K562 (cell line): ENCODE measurements around the gene SLC1A4. TPM values are rescaled to one million over a fixed set of nuclear protein-coding genes. Genes with fewer than 3 reads are reported as not detected.

Experiments
- ATAC-seq: fragments of 200-7000 bp; cut with Tn5 transposase; 3 replicates; pipeline ENCODE4 v1.9.1; 2020; ENCODE audit warnings: moderate library complexity
- BruUV-seq: library from RNA; stranded (reverse); fragments of 400-500 nt; replicated peaks from 2 replicates; lab custom pipeline; 2021; lab: Mats Ljungman, UMichigan
- CTCF ChIA-PET: fragments of 300-600 bp; formaldehyde crosslinking; extraction: SDS; loops from one replicate; lab custom pipeline; 2021; ENCODE audit warnings: low intra/inter-chr PET ratio; lab: Yijun Ruan, JAX
- POLR2A ChIA-PET: fragments of 300-600, 350-650 bp; sonication (Branson Sonifier 250); formaldehyde crosslinking; extraction: SDS; loops from one replicate; lab custom pipeline; 2021; ENCODE audit warnings: antibody characterized with exemption, inconsistent platforms; lab: Yijun Ruan, JAX
- DNase-seq, 4 experiments: peaks; one replicate each; pipeline versions ENCODE4 v3.0.0 to v3.0.0-alpha.2; 2011 to 2018; ENCODE audit warnings: low spot score in 3 of 4, mixed read lengths in 3 of 4; ENCODE audit errors: extremely low read depth in 1 of 4
- FAIRE-seq: peaks from 2 replicates; lab custom pipeline; 2011; peaks lifted over from hg19 to GRCh38; lab: Jason Lieb, UNC
- H2AFZ ChIP-seq: 2 replicates; pipeline ENCODE4 v1.6.0; 2011; ENCODE audit warnings: low read depth, low read length, control low read depth, inconsistent platforms
- H3K27ac ChIP-seq: fragments of 200-600 bp; 3 replicates; pipeline ENCODE4 v1.8.0; 2011; ENCODE audit warnings: low read depth, mild to moderate bottlenecking, control low read depth, inconsistent platforms, low read length, moderate library complexity, mixed read lengths; ENCODE audit errors: extremely low read depth
- H3K27me3 ChIP-seq, 2 experiments: fragments of 300-600 bp in 1 of 2; 2 replicates in 1 of 2; 3 replicates in 1 of 2; pipeline versions ENCODE4 v1.6.0 to v1.8.0; 2011; ENCODE audit warnings: inconsistent platforms in 2 of 2, low read length in 2 of 2, mild to moderate bottlenecking in 1 of 2, mixed read lengths in 1 of 2, moderate library complexity in 1 of 2; ENCODE audit not compliant: control insufficient read depth in 2 of 2, insufficient read depth in 2 of 2
- H3K36me3 ChIP-seq: fragments of 300-600 bp; 3 replicates; pipeline ENCODE4 v1.8.0; 2011; ENCODE audit warnings: mild to moderate bottlenecking, low read length, inconsistent platforms; ENCODE audit not compliant: control insufficient read depth, insufficient read depth
- H3K4me1 ChIP-seq, 2 experiments: fragments of 200-600 bp in 1 of 2; replicated peaks in 1 of 2; 2 replicates in 1 of 2; 3 replicates in 1 of 2; pipeline versions ENCODE4 v1.5.1 to v1.8.0; 2011; ENCODE audit warnings: inconsistent platforms in 2 of 2, low read length in 2 of 2, mild to moderate bottlenecking in 1 of 2, mixed read lengths in 1 of 2, moderate library complexity in 1 of 2; ENCODE audit not compliant: control insufficient read depth in 2 of 2, insufficient read depth in 2 of 2
- H3K4me2 ChIP-seq: 2 replicates; pipeline ENCODE4 v1.6.1; 2011; ENCODE audit warnings: low read length, control low read depth, inconsistent platforms, mixed read lengths; ENCODE audit not compliant: insufficient read depth
- H3K4me3 ChIP-seq: fragments of 200-600 bp; sonication (generic), shearing (Covaris generic); 2 replicates; pipeline ENCODE4 v1.5.1; 2016; ENCODE audit warnings: control low read depth, inconsistent platforms
- H3K79me2 ChIP-seq: fragments of 200-600 bp; 3 replicates; pipeline ENCODE4 v1.8.0; 2011; ENCODE audit warnings: low read length, inconsistent platforms; ENCODE audit not compliant: control insufficient read depth, insufficient read depth
- H3K9ac ChIP-seq, 2 experiments: 2 replicates each; pipeline versions ENCODE4 v1.6.0 to v1.6.1; 2011; ENCODE audit warnings: low read depth in 2 of 2, low read length in 2 of 2, control low read depth in 1 of 2, inconsistent platforms in 1 of 2, mild to moderate bottlenecking in 1 of 2, mixed read lengths in 1 of 2; ENCODE audit not compliant: insufficient read depth in 1 of 2
- H3K9me1 ChIP-seq: one replicate; pipeline ENCODE4 v1.6.0; 2011; ENCODE audit warnings: inconsistent platforms, mild to moderate bottlenecking, low read length, moderate library complexity; ENCODE audit not compliant: control insufficient read depth, insufficient read depth
- H3K9me3 ChIP-seq: replicated peaks from 2 replicates; pipeline ENCODE4 v1.5.1; 2011; ENCODE audit warnings: low read depth, low read length, inconsistent platforms; ENCODE audit not compliant: control insufficient read depth, insufficient read depth
- H4K20me1 ChIP-seq: replicated peaks from 2 replicates; pipeline ENCODE4 v1.6.1; 2011; ENCODE audit warnings: low read length, inconsistent platforms, mixed read lengths; ENCODE audit not compliant: control insufficient read depth, insufficient read depth
- ARID3A ChIP-seq: IDR thresholded peaks from 2 replicates; pipeline ENCODE4 v1.6.1; 2012; ENCODE audit warnings: low read depth, low read length, improper control_type of control experiment, borderline replicate concordance
- CTCF ChIP-seq, 3 experiments: IDR thresholded peaks in 2 of 3; conservative IDR thresholded peaks in 1 of 3; 2 replicates each; pipeline ENCODE4 v1.5.1; 2011 to 2012; ENCODE audit warnings: low read length in 3 of 3, mild to moderate bottlenecking in 3 of 3, control low read depth in 2 of 3, improper control_type of control experiment in 1 of 3, inconsistent platforms in 1 of 3, low read depth in 1 of 3, mixed read lengths in 1 of 3, moderate library complexity in 1 of 3; ENCODE audit not compliant: insufficient read depth in 2 of 3
- DEAF1 ChIP-seq: fragments of 450-650 bp; formaldehyde crosslinking; IDR thresholded peaks from 2 replicates; pipeline ENCODE4 v1.4.0; 2020; ENCODE audit warnings: mild to moderate bottlenecking, moderate library complexity
- MTA2 ChIP-seq: fragments of 450-650 bp; IDR thresholded peaks from 2 replicates; pipeline ENCODE4 v1.6.1; 2016; ENCODE audit warnings: low read depth
- RBM34 ChIP-seq: fragments of 200-400 bp; formaldehyde crosslinking; IDR thresholded peaks from 2 replicates; pipeline ENCODE4 v1.6.1; 2018; ENCODE audit warnings: low read length, borderline replicate concordance; ENCODE audit not compliant: insufficient read depth
- WGBS: fragments of 100-300 bp; shearing (Covaris generic); methylation state at CpG from one replicate; pipeline ENCODE4 v1.1.6; 2016; ENCODE audit warnings: low coverage, mixed read lengths; ENCODE audit not compliant: insufficient coverage; ENCODE audit errors: missing lambda C conversion rate; 5-methylcytosine and 5-hydroxymethylcytosine counted together
- in situ Hi-C: fragments of 300-500 bp; cut with MboI; formaldehyde crosslinking; loops from 4 replicates; pipeline ENCODE4 v1.15.0; 2018; ENCODE audit warnings: inconsistent platforms, mixed read lengths
- intact Hi-C: fragments of 100-400 bp; cut with micrococcal nuclease; formaldehyde crosslinking; loops from 2 replicates; pipeline ENCODE4 v1.14.2; 2022
- polyA plus RNA-seq, 8 experiments: library from polyadenylated mRNA; depleted of rRNA in 4 of 8; stranded (reverse) in 5 of 8; unstranded in 3 of 8; fragments of >200 nt; fragmentation: Nextera tagmentation in 2 of 8; fragmentation: Illumina TruSeq in 1 of 8; extraction: Ambion mirVana in 2 of 8; extraction: Trizol in 1 of 8; gene quantifications; 2 replicates each; pipeline versions ENCODE4 v1.2.1 to v1.2.3, GENCODE V29; 2011 to 2014; ENCODE audit warnings: inconsistent platforms in 1 of 8, missing spikeins in 1 of 8
- total RNA-seq, 7 experiments: library from RNA; depleted of rRNA in 6 of 7; stranded (reverse); fragments of >200 nt in 6 of 7; fragmentation: Illumina TruSeq in 2 of 7; extraction: Trizol in 2 of 7; gene quantifications; 2 replicates each; pipeline versions ENCODE4 v1.2.1 to v1.2.3, GENCODE V29; 2011 to 2021; ENCODE audit warnings: low replicate concordance in 1 of 7
- TF ChIP-seq, protein P1 (sequence below): fragments of 250-450 bp; sonication (Bioruptor Pico); IDR thresholded peaks from 2 replicates; pipeline ENCODE4 v1.4.0; 2020; ENCODE audit warnings: borderline replicate concordance
- TF ChIP-seq, protein P2 (sequence below), 2 experiments: fragments of 450-650 bp in 1 of 2; sonication (generic) in 1 of 2; formaldehyde crosslinking in 1 of 2; IDR thresholded peaks in 1 of 2; conservative IDR thresholded peaks in 1 of 2; 2 replicates each; pipeline versions ENCODE4 v1.6.1 to v1.8.1; 2016 to 2023; ENCODE audit warnings: mild to moderate bottlenecking in 2 of 2, moderate library complexity in 2 of 2, inconsistent platforms in 1 of 2, missing genetic modification reagents in 1 of 2

The SLC1A4 gene
- total and polyA plus RNA-seq, 9 of the 15 experiments (the other 6 are each of a cell fraction or from before 2014, with no cell fraction given) = 4.4 to 24.0 (median 10.9) TPM

- Histone ChIP-seq H3K79me2 (no peaks in the 10 kb centered on the region), H3K4me3 (no peak overlapping the region), H3K9me3 (no peaks in the 10 kb centered on the region; the same call in 1 of the 2 replicates), H3K4me1 (peaks cover 0 to 3% of the 10 kb centered on the region in 2 experiments; a peak in 2 of 5 replicates), H3K36me3 (no peaks in the 10 kb centered on the region), H3K27me3 (peaks cover 0 to 4% of the 10 kb centered on the region in 2 experiments; a peak in 1 of 5 replicates), H2AFZ (no peak overlapping the region), H3K4me2 (no peak overlapping the region), H3K9ac (no peak overlapping the region), H3K27ac (no peak overlapping the region), H3K9me1 (no peaks in the 10 kb centered on the region), H4K20me1 (no peaks in the 10 kb centered on the region)
- DNase-seq (peak in 3 of 4 experiments; percentile 22 to 41 (median 23)), ATAC-seq (peak; percentile 94), FAIRE-seq (no peak)
- 6% methylated on average over 4 of the region's 4 CpGs for WGBS
- in situ Hi-C loops = no loop called here
- intact Hi-C loops = loop anchor here (2.0 kb wide), 2 partner anchors 54 to 62 kb away; no protein-coding TSS in a partner anchor
- ChIA-PET POLR2A (interaction anchor here (1.1 to 1.9 kb wide), 2 partner anchors 9 to 61 kb away, joined by 5 to 14 read pairs; no protein-coding TSS in a partner anchor), CTCF (interaction anchor here (0.9 to 1.4 kb wide), 3 partner anchors 55 to 62 kb away, joined by 3 to 4 read pairs (median 3); no protein-coding TSS in a partner anchor)
- no TSS peak for BruUV-seq
- TF ChIP-seq CTCF (IDR thresholded peaks at IDR 0.05 in 2 of 3, conservative IDR thresholded peaks at IDR 0.05 in 1 of 3; ENCODE audit: insufficient read depth in 2 of 3, low read depth in 1 of 3, low read length in 3 of 3) (peak; percentile 54 to 68 (median 58)), DEAF1 (CRISPR knock-in tag) (0 out of 2 replicates have a peak, but pooled peaks have one; percentile 18), MTA2 (no peak), RBM34 (no peak), ARID3A (0 out of 2 replicates have a peak, but pooled peaks have one; percentile 21)
- TF ChIP-seq, protein P1, sequence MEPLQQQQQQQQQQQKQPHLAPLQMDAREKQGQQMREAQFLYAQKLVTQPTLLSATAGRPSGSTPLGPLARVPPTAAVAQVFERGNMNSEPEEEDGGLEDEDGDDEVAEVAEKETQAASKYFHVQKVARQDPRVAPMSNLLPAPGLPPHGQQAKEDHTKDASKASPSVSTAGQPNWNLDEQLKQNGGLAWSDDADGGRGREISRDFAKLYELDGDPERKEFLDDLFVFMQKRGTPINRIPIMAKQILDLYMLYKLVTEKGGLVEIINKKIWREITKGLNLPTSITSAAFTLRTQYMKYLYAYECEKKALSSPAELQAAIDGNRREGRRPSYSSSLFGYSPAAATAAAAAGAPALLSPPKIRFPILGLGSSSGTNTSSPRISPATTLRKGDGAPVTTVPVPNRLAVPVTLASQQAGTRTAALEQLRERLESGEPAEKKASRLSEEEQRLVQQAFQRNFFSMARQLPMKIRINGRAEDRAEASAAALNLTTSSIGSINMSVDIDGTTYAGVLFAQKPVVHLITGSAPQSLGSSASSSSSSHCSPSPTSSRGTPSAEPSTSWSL (CRISPR knock-in tag) = no peak
- TF ChIP-seq, protein P2, sequence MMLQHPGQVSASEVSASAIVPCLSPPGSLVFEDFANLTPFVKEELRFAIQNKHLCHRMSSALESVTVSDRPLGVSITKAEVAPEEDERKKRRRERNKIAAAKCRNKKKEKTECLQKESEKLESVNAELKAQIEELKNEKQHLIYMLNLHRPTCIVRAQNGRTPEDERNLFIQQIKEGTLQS (IDR thresholded peaks at IDR 0.05) = peak; percentile 39; the same call in 1 of the 2 replicates
- TF ChIP-seq, protein P2 (CRISPR knock-in tag; conservative IDR thresholded peaks at IDR 0.05) = no peak
These were observed 10.5 kb upstream of the SLC1A4 start for GRCh38 chr2:64978514-64979268.
